ENCODE data around the gene BRD7. TPM values are rescaled to one million over a fixed set of nuclear protein-coding genes. Genes with fewer than 3 reads are reported as not detected.

BRD7 gene
- total RNA-seq, 1 donor from 2014 or later = 80.8 TPM

- Mint-ChIP-seq H3K27ac (ENCODE audit: unreplicated experiment) (no peak overlapping the region), H3K27me3 (ENCODE audit: unreplicated experiment) (peaks cover 4% of the 10 kb centered on the region), H3K4me3 (ENCODE audit: unreplicated experiment) (no peak overlapping the region), H3K4me1 (ENCODE audit: low read depth, unreplicated experiment) (peaks cover 9% of the 10 kb centered on the region), H3K9me3 (ENCODE audit: unreplicated experiment) (peaks cover 7% of the 10 kb centered on the region), H3K36me3 (ENCODE audit: unreplicated experiment) (no peaks in the 10 kb centered on the region)
- no peak for DNase-seq
- TF ChIP-seq CTCF (IDR thresholded peaks at IDR 0.05; ENCODE audit: partially characterized antibody, unreplicated experiment) = no peak
Measured at GRCh38 chr16:50313596-50314478, 55.0 kb downstream of the BRD7 start.

GRCh38 chr16:50311891-50312501, 56.8 kb downstream of the BRD7 start:
- DNase-seq = no peak
- Mint-ChIP-seq H3K9me3 (ENCODE audit: unreplicated experiment) (peaks cover 7% of the 10 kb centered on the region), H3K27me3 (ENCODE audit: unreplicated experiment) (peaks cover 4% of the 10 kb centered on the region), H3K4me1 (ENCODE audit: low read depth, unreplicated experiment) (peaks cover 9% of the 10 kb centered on the region), H3K4me3 (ENCODE audit: unreplicated experiment) (no peak overlapping the region), H3K36me3 (ENCODE audit: unreplicated experiment) (no peaks in the 10 kb centered on the region), H3K27ac (ENCODE audit: unreplicated experiment) (no peak overlapping the region)
- no peak for TF ChIP-seq CTCF (IDR thresholded peaks at IDR 0.05; ENCODE audit: partially characterized antibody, unreplicated experiment)

GRCh38 chr16:50311134-50311528, 57.7 kb downstream of the BRD7 start:
- no peak for DNase-seq
- Mint-ChIP-seq H3K27me3 (ENCODE audit: unreplicated experiment) (peaks cover 4% of the 10 kb centered on the region), H3K4me1 (ENCODE audit: low read depth, unreplicated experiment) (peaks cover 9% of the 10 kb centered on the region), H3K27ac (ENCODE audit: unreplicated experiment) (no peak overlapping the region), H3K9me3 (ENCODE audit: unreplicated experiment) (peaks cover 8% of the 10 kb centered on the region), H3K36me3 (ENCODE audit: unreplicated experiment) (no peaks in the 10 kb centered on the region), H3K4me3 (ENCODE audit: unreplicated experiment) (no peak overlapping the region)
- no peak for TF ChIP-seq CTCF (IDR thresholded peaks at IDR 0.05; ENCODE audit: partially characterized antibody, unreplicated experiment)

- DNase-seq = no peak
- no peak overlapping the region for H3K4me3 Mint-ChIP-seq (ENCODE audit: unreplicated experiment)
Measured at GRCh38 chr16:50310308-50311133, 58.3 kb downstream of the BRD7 start.

More at GRCh38 chr16:50310308-50311133, 58.3 kb downstream of the BRD7 start:
- H3K4me1 Mint-ChIP-seq (ENCODE audit: low read depth, unreplicated experiment) = peaks cover 9% of the 10 kb centered on the region
- H3K27ac Mint-ChIP-seq (ENCODE audit: unreplicated experiment) = no peak overlapping the region
- H3K36me3 Mint-ChIP-seq (ENCODE audit: unreplicated experiment) = no peaks in the 10 kb centered on the region
- TF ChIP-seq CTCF (IDR thresholded peaks at IDR 0.05; ENCODE audit: partially characterized antibody, unreplicated experiment) = no peak
- H3K9me3 Mint-ChIP-seq (ENCODE audit: unreplicated experiment) = peaks cover 8% of the 10 kb centered on the region
- peaks cover 4% of the 10 kb centered on the region for H3K27me3 Mint-ChIP-seq (ENCODE audit: unreplicated experiment)

Data from glutamatergic neuron (in vitro differentiated cells).